Measurements from ENCODE around the gene METTL6.

The METTL6 gene

GRCh38 chr3:15433531-15433930 is 6.2 kb upstream of the METTL6 start:
- Histone ChIP-seq H3K4me2 (ENCODE audit: low read length) (no peak overlapping the region), H4K91ac (ENCODE audit: low read depth, low read length) (no peak overlapping the region), H3K27ac (ENCODE audit: low read depth, low read length) (no peak overlapping the region), H3K4me1 (ENCODE audit: control insufficient read depth in 1 of 2, insufficient read depth in 2 of 2, low read length in 2 of 2) (peaks cover 0 to 1% of the 10 kb centered on the region in 2 experiments), H4K8ac (ENCODE audit: low read depth, low read length) (no peak overlapping the region), H2BK12ac (ENCODE audit: low read length) (no peak overlapping the region), H3K79me2 (ENCODE audit: control insufficient read depth, insufficient read depth, low read length, poor library complexity) (no peaks in the 10 kb centered on the region), H3K23ac (ENCODE audit: low read length) (no peak overlapping the region), H3K9me3 (ENCODE audit: insufficient read depth, low read depth, low read length) (no peaks in the 10 kb centered on the region), H3K4me3 (ENCODE audit: low read depth, low read length) (no peak overlapping the region), H3K4ac (ENCODE audit: low read depth, low read length) (no peak overlapping the region), H3K9ac (ENCODE audit: low read length) (no peak overlapping the region), H3K36me3 (ENCODE audit: control insufficient read depth in 1 of 2, insufficient read depth in 2 of 2, low read length in 2 of 2) (peaks cover 23 to 40% of the 10 kb centered on the region in 2 experiments), H2BK5ac (ENCODE audit: low read depth, low read length, poor library complexity) (no peak overlapping the region), H4K12ac (ENCODE audit: low read depth, low read length) (no peak overlapping the region), H3K27me3 (ENCODE audit: insufficient read depth, low read length) (no peaks in the 10 kb centered on the region), H3K18ac (ENCODE audit: low read length) (no peak overlapping the region), H3K79me1 (ENCODE audit: low read length) (no peaks in the 10 kb centered on the region), H2AK5ac (ENCODE audit: low read length) (no peak overlapping the region), H3K14ac (ENCODE audit: low read length) (no peak overlapping the region), H2BK120ac (ENCODE audit: insufficient read depth, low read length, poor library complexity) (no peak overlapping the region), H2AFZ (ENCODE audit: insufficient read depth, low read length, poor library complexity) (no peak overlapping the region)
- no CpG with 5 or more reads among the region's 1 CpG for WGBS (ENCODE audit: extremely low coverage, insufficient coverage, insufficient read length)
- no peak for DNase-seq

GRCh38 chr3:15431256-15431837 is 4.0 kb upstream of the METTL6 start:
- H3K14ac ChIP-seq (ENCODE audit: low read length), result no peak overlapping the region
- H3K79me1 ChIP-seq (ENCODE audit: low read length), result peaks cover 9% of the 10 kb centered on the region
- no peak overlapping the region for H2AFZ ChIP-seq (ENCODE audit: insufficient read depth, low read length, poor library complexity)
- no peak overlapping the region for H3K18ac ChIP-seq (ENCODE audit: low read length)
- DNase-seq, result no peak
- peaks cover 1 to 7% of the 10 kb centered on the region in 2 experiments for H3K4me1 ChIP-seq (ENCODE audit: control insufficient read depth in 1 of 2, insufficient read depth in 2 of 2, low read length in 2 of 2)
- no peak overlapping the region for H3K4me2 ChIP-seq (ENCODE audit: low read length)
- no peaks in the 10 kb centered on the region for H3K9me3 ChIP-seq (ENCODE audit: insufficient read depth, low read depth, low read length)
- no peak overlapping the region for H3K4me3 ChIP-seq (ENCODE audit: low read depth, low read length)
- H3K23ac ChIP-seq (ENCODE audit: low read length), result no peak overlapping the region
- no peak overlapping the region for H3K4ac ChIP-seq (ENCODE audit: low read depth, low read length)
- no peak overlapping the region for H2BK5ac ChIP-seq (ENCODE audit: low read depth, low read length, poor library complexity)
- no peak overlapping the region for H3K27ac ChIP-seq (ENCODE audit: low read depth, low read length)
- no peak overlapping the region for H4K8ac ChIP-seq (ENCODE audit: low read depth, low read length)
- no peak overlapping the region for H2AK5ac ChIP-seq (ENCODE audit: low read length)
- WGBS (ENCODE audit: extremely low coverage, insufficient coverage, insufficient read length), result no CpG with 5 or more reads among the region's 3 CpGs
- H3K36me3 ChIP-seq (ENCODE audit: control insufficient read depth in 1 of 2, insufficient read depth in 2 of 2, low read length in 2 of 2), result peaks cover 16 to 24% of the 10 kb centered on the region in 2 experiments
- no peak overlapping the region for H4K12ac ChIP-seq (ENCODE audit: low read depth, low read length)
- peaks cover 14% of the 10 kb centered on the region for H3K79me2 ChIP-seq (ENCODE audit: control insufficient read depth, insufficient read depth, low read length, poor library complexity)
- no peak overlapping the region for H3K9ac ChIP-seq (ENCODE audit: low read length)
- no peaks in the 10 kb centered on the region for H3K27me3 ChIP-seq (ENCODE audit: insufficient read depth, low read length)
- no peak overlapping the region for H4K91ac ChIP-seq (ENCODE audit: low read depth, low read length)
- H2BK12ac ChIP-seq (ENCODE audit: low read length), result no peak overlapping the region
- H2BK120ac ChIP-seq (ENCODE audit: insufficient read depth, low read length, poor library complexity), result no peak overlapping the region

GRCh38 chr3:15430624-15431023 is 3.3 kb upstream of the METTL6 start:
- H3K18ac ChIP-seq (ENCODE audit: low read length), result no peak overlapping the region
- H3K14ac ChIP-seq (ENCODE audit: low read length), result no peak overlapping the region
- no peak overlapping the region for H3K27ac ChIP-seq (ENCODE audit: low read depth, low read length)
- no peak overlapping the region for H4K91ac ChIP-seq (ENCODE audit: low read depth, low read length)
- no peak overlapping the region for H2BK12ac ChIP-seq (ENCODE audit: low read length)
- no peak overlapping the region for H3K4me2 ChIP-seq (ENCODE audit: low read length)
- peaks cover 1 to 7% of the 10 kb centered on the region in 2 experiments for H3K4me1 ChIP-seq (ENCODE audit: control insufficient read depth in 1 of 2, insufficient read depth in 2 of 2, low read length in 2 of 2)
- H3K4me3 ChIP-seq (ENCODE audit: low read depth, low read length), result no peak overlapping the region
- no peak overlapping the region for H3K23ac ChIP-seq (ENCODE audit: low read length)
- no peaks in the 10 kb centered on the region for H3K27me3 ChIP-seq (ENCODE audit: insufficient read depth, low read length)
- peaks cover 14% of the 10 kb centered on the region for H3K79me2 ChIP-seq (ENCODE audit: control insufficient read depth, insufficient read depth, low read length, poor library complexity)
- no peaks in the 10 kb centered on the region for H3K9me3 ChIP-seq (ENCODE audit: insufficient read depth, low read depth, low read length)
- WGBS (ENCODE audit: extremely low coverage, insufficient coverage, insufficient read length), result no CpG with 5 or more reads among the region's 1 CpG
- H3K79me1 ChIP-seq (ENCODE audit: low read length), result peaks cover 9% of the 10 kb centered on the region
- peak overlapping the region; percentile 33 for H3K4ac ChIP-seq (ENCODE audit: low read depth, low read length)
- no peak overlapping the region for H3K9ac ChIP-seq (ENCODE audit: low read length)
- H2AFZ ChIP-seq (ENCODE audit: insufficient read depth, low read length, poor library complexity), result no peak overlapping the region
- no peak overlapping the region for H2AK5ac ChIP-seq (ENCODE audit: low read length)
- no peak overlapping the region for H4K8ac ChIP-seq (ENCODE audit: low read depth, low read length)
- H2BK5ac ChIP-seq (ENCODE audit: low read depth, low read length, poor library complexity), result no peak overlapping the region
- no peak overlapping the region for H4K12ac ChIP-seq (ENCODE audit: low read depth, low read length)
- DNase-seq, result no peak
- H3K36me3 ChIP-seq (ENCODE audit: control insufficient read depth in 1 of 2, insufficient read depth in 2 of 2, low read length in 2 of 2), result peaks cover 14 to 22% of the 10 kb centered on the region in 2 experiments
- no peak overlapping the region for H2BK120ac ChIP-seq (ENCODE audit: insufficient read depth, low read length, poor library complexity)

- H2BK5ac ChIP-seq (ENCODE audit: low read depth, low read length, poor library complexity), result no peak overlapping the region
- no peak overlapping the region for H3K27ac ChIP-seq (ENCODE audit: low read depth, low read length)
- peaks cover 14% of the 10 kb centered on the region for H3K79me2 ChIP-seq (ENCODE audit: control insufficient read depth, insufficient read depth, low read length, poor library complexity)
- H2BK120ac ChIP-seq (ENCODE audit: insufficient read depth, low read length, poor library complexity), result no peak overlapping the region
- H3K4ac ChIP-seq (ENCODE audit: low read depth, low read length), result peak overlapping the region; percentile 44
- H2BK12ac ChIP-seq (ENCODE audit: low read length), result no peak overlapping the region
- no peak overlapping the region for H2AK5ac ChIP-seq (ENCODE audit: low read length)
- H4K8ac ChIP-seq (ENCODE audit: low read depth, low read length), result no peak overlapping the region
- no CpG with 5 or more reads among the region's 6 CpGs for WGBS (ENCODE audit: extremely low coverage, insufficient coverage, insufficient read length)
- H3K4me3 ChIP-seq (ENCODE audit: low read depth, low read length), result no peak overlapping the region
- H4K91ac ChIP-seq (ENCODE audit: low read depth, low read length), result no peak overlapping the region
- H3K23ac ChIP-seq (ENCODE audit: low read length), result no peak overlapping the region
- no peaks in the 10 kb centered on the region for H3K9me3 ChIP-seq (ENCODE audit: insufficient read depth, low read depth, low read length)
- H3K9ac ChIP-seq (ENCODE audit: low read length), result no peak overlapping the region
- no peak overlapping the region for H3K14ac ChIP-seq (ENCODE audit: low read length)
- DNase-seq, result no peak
- H3K27me3 ChIP-seq (ENCODE audit: insufficient read depth, low read length), result no peaks in the 10 kb centered on the region
- H2AFZ ChIP-seq (ENCODE audit: insufficient read depth, low read length, poor library complexity), result no peak overlapping the region
- H4K12ac ChIP-seq (ENCODE audit: low read depth, low read length), result no peak overlapping the region
- peaks cover 1 to 7% of the 10 kb centered on the region in 2 experiments for H3K4me1 ChIP-seq (ENCODE audit: control insufficient read depth in 1 of 2, insufficient read depth in 2 of 2, low read length in 2 of 2)
- H3K36me3 ChIP-seq (ENCODE audit: control insufficient read depth in 1 of 2, insufficient read depth in 2 of 2, low read length in 2 of 2), result peaks cover 10 to 15% of the 10 kb centered on the region in 2 experiments
- H3K18ac ChIP-seq (ENCODE audit: low read length), result no peak overlapping the region
- H3K79me1 ChIP-seq (ENCODE audit: low read length), result peaks cover 9% of the 10 kb centered on the region
- H3K4me2 ChIP-seq (ENCODE audit: low read length), result peak overlapping the region; percentile 74
Measured at GRCh38 chr3:15429080-15429479, 1.7 kb upstream of the METTL6 start.

All from trophoblast cell (in vitro differentiated cells and primary cell).